ENCODE data around the gene DRICH1. TPM values are rescaled to one million over a fixed set of nuclear protein-coding genes. Genes with fewer than 3 reads are reported as not detected.

DRICH1 gene
- total RNA-seq, 4 donors from 2014 or later: 1.3 TPM; not detected in 3

DNA sequence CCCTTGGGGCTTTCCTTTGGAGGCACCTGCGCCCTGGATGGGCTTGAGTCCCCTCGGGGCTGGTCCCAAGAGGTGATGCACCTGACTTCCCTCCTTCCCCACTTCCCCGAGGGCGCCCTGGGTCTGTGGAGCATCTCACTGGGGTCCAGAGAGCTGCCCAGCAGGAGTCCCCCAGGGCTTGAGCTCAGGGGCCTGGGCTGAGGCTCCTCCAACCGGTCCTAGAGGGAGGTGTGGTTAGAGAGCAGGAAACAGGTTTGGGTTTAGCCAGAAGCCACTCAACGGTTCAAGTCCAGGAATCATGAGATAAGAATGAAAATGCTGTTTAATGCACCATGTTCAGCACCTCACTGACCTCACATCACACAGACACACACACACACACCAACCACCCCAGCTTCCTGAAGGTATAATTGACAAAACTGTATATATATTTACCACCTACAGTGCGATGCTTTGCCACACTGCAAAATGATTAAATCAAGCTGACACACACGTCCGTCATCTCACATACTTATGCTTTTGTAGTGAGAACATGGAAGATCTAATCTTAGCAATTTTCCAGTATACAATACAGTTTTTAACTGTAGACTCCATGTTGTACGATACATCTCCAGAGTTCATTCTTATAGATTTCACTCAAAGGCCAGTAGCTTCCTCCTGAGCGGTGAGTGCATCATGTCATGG is 51.4 kb downstream of the DRICH1 start:
- Histone ChIP-seq H3K4me1 (no peaks in the 10 kb centered on the region), H3K36me3 (no peaks in the 10 kb centered on the region), H3K9me3 (no peaks in the 10 kb centered on the region), H3K27ac (no peak overlapping the region), H3K4me3 (no peak overlapping the region), H3K27me3 (peaks cover 4% of the 10 kb centered on the region)
- no peak for TF ChIP-seq POLR2AphosphoS5 (IDR thresholded peaks at IDR 0.05)
- no peak for DNase-seq (ENCODE audit: low spot score in 2 of 2)
- 61% methylated on average over 7 of the region's 11 CpGs for WGBS

DNA sequence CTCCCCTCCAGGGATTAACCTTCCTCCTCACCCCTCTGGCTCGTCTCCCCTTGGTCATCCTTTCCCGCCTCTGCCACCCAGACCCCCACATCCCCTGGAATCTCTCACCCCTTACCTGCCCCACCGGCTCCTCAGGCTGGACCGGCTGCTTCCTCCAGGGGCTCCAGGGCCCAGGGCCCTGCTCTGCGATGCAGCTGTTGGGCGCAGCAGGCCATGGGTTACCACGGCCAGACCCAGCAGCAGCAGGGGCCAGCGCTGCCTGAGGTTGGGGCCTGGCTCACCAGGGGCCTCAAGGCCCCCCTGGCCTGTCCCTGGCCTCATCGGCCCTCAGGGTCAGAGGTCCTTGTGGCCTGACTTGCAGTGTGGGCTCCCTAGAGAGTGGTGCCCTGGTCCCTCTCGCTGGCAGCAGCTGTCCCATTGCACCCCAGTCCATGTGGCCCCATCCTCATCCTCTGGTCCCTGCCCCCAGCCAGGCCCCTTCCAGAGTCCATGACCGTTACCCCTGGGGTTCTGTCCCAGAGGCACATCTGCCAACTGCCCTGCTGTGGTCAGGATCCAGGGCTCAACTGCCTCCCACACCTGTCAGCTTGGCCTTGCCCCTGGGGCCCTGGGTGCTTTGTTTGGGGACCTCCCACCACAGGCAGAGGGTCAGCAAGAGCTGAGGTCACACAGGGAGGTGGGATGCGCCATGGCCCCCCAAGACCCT is 52.1 kb downstream of the DRICH1 start, which contains the start of gene IGLL1:
TSS of gene IGLL1 (minus strand) at position 421 of the 706 bp plus-strand sequence. CDS start at position 321, 100 bp downstream.
- Histone ChIP-seq H3K4me3 (no peak within 1 kb of the TSS), H3K9me3 (no peaks in the 10 kb centered on the region), H3K27ac (no peak within 1 kb of the TSS), H3K27me3 (peaks cover 4% of the 10 kb centered on the region), H3K4me1 (no peaks in the 10 kb centered on the region), H3K36me3 (no peaks in the 10 kb centered on the region)
- 78% methylated on average over 10 of the region's 12 CpGs for WGBS
- no peak for DNase-seq (ENCODE audit: low spot score in 2 of 2)
- TF ChIP-seq POLR2A (IDR thresholded peaks at IDR 0.05): no peak
- TF ChIP-seq, protein P1, sequence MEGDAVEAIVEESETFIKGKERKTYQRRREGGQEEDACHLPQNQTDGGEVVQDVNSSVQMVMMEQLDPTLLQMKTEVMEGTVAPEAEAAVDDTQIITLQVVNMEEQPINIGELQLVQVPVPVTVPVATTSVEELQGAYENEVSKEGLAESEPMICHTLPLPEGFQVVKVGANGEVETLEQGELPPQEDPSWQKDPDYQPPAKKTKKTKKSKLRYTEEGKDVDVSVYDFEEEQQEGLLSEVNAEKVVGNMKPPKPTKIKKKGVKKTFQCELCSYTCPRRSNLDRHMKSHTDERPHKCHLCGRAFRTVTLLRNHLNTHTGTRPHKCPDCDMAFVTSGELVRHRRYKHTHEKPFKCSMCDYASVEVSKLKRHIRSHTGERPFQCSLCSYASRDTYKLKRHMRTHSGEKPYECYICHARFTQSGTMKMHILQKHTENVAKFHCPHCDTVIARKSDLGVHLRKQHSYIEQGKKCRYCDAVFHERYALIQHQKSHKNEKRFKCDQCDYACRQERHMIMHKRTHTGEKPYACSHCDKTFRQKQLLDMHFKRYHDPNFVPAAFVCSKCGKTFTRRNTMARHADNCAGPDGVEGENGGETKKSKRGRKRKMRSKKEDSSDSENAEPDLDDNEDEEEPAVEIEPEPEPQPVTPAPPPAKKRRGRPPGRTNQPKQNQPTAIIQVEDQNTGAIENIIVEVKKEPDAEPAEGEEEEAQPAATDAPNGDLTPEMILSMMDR (IDR thresholded peaks at IDR 0.05): no peak

DNA sequence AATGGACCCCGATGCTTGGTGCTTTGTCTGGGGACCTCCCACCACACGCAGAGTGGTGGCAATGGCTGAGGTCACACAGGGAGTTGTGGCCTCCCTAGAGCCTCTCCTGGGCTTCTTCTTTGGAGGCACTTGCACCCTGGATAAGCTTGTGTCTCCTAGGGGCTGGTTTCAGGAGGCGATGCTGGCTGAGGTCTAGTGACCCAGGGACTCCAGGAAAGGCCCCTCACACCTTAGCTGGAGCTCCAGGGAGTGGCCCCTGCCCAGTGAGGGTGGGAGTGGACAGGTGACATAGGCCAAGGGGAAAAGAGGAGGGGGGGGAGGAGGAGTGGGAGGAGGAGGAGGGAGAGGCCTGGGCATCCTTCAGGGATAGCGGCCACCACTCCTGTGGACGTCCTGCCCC is 52.8 kb downstream of the DRICH1 start:
- no peak overlapping the region for H3K27ac ChIP-seq
- H3K4me1 ChIP-seq: no peaks in the 10 kb centered on the region
- no peak overlapping the region for H3K4me3 ChIP-seq
- H3K36me3 ChIP-seq: no peaks in the 10 kb centered on the region
- H3K9me3 ChIP-seq: no peaks in the 10 kb centered on the region
- WGBS: 83% methylated on average over 5 of the region's 5 CpGs
- no peak for DNase-seq (ENCODE audit: low spot score in 2 of 2)
- TF ChIP-seq POLR2AphosphoS5 (IDR thresholded peaks at IDR 0.05) (no peak), EP300 (IDR thresholded peaks at IDR 0.05) (no peak), POLR2A (IDR thresholded peaks at IDR 0.05) (no peak)
- H3K27me3 ChIP-seq: peaks cover 4% of the 10 kb centered on the region

DNA sequence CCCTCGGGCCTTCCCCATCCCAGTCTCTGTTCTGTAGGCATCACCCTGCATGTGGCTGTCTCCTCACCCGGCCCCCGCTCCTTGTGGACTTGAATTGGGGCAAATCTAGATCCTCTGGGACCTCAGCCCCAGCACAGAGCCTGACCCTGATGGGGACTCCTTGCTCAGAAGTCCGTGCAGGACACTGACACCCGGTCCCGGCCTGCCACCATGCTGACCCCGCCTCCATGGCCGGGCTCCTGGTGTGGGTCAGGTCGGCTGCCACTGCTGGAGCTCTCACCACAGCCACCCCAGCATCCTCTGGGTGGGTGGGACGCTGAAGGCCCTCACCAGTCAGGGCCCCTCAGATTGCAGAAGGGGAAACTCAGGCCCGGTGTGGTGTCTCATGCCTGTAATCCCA is 53.8 kb downstream of the DRICH1 start:
- no peak for DNase-seq (ENCODE audit: low spot score in 2 of 2)
- 83% methylated on average over 7 of the region's 11 CpGs for WGBS
- TF ChIP-seq POLR2AphosphoS5 (IDR thresholded peaks at IDR 0.05) (no peak), EP300 (IDR thresholded peaks at IDR 0.05) (no peak), POLR2A (IDR thresholded peaks at IDR 0.05) (no peak)
- TF ChIP-seq, protein P1 (IDR thresholded peaks at IDR 0.05): no peak
- Histone ChIP-seq H3K4me1 (no peaks in the 10 kb centered on the region), H3K9me3 (no peaks in the 10 kb centered on the region), H3K4me3 (no peak overlapping the region), H3K36me3 (no peaks in the 10 kb centered on the region), H3K27me3 (peaks cover 4% of the 10 kb centered on the region), H3K27ac (no peak overlapping the region)

DNA sequence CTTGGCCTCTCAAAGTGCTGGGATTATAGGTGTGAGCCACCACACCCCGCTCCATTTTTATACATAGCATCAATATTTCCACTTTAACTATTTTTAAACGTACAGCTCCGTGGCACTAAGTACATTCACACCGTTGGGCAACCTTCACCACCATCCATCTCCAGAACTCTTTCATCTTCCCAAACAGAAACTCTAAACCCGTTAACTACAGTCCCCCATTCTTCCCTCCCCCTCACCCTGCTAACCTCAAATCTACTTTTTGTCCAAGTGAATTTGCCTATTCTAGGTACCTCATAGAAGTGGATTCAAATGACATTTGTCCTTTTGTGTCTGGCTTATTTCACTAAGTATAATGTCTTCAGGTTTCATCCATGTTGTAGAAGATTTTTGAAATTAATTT is 55.4 kb downstream of the DRICH1 start:
- Histone ChIP-seq H3K4me3 (no peak overlapping the region), H3K9me3 (no peaks in the 10 kb centered on the region), H3K27ac (no peak overlapping the region), H3K27me3 (peaks cover 4% of the 10 kb centered on the region), H3K4me1 (no peaks in the 10 kb centered on the region), H3K36me3 (no peaks in the 10 kb centered on the region)
- TF ChIP-seq EP300 (IDR thresholded peaks at IDR 0.05): no peak
- TF ChIP-seq, protein P1 (IDR thresholded peaks at IDR 0.05): no peak
- WGBS: 65% methylated on average over 5 of the region's 5 CpGs
- DNase-seq (ENCODE audit: low spot score in 2 of 2): no peak

DNA sequence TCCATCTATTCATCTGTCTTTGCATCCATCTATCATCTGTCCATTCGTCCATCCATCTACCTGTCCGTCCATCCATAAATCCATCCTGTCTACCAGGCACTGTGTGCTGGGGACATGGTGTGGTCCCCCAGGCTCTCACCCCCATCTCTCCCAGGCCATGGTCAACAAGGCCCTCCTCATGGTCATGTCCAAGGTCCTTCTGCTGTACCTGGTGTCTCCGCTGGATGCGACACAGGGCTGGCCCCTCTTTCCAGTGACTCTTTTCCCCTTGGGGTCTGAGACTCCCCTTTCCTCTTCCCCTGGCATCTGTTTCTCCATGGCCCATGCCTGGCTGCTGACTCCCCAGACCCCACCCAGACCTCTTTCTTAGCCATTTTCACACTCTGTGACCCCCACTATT is 56.5 kb downstream of the DRICH1 start:
- no peaks in the 10 kb centered on the region for H3K36me3 ChIP-seq
- no peak overlapping the region for H3K4me3 ChIP-seq
- peak in 1 of 2 donors; percentile 54 for DNase-seq (ENCODE audit: low spot score in 2 of 2)
- no peak overlapping the region for H3K27ac ChIP-seq
- no peaks in the 10 kb centered on the region for H3K9me3 ChIP-seq
- no peak for TF ChIP-seq POLR2A (IDR thresholded peaks at IDR 0.05)
- TF ChIP-seq, protein P1 (IDR thresholded peaks at IDR 0.05): no peak
- 92% methylated on average over 4 of the region's 4 CpGs for WGBS
- no peaks in the 10 kb centered on the region for H3K4me1 ChIP-seq
- H3K27me3 ChIP-seq: peaks cover 4% of the 10 kb centered on the region
